GM21390 (cell line): Measurements from ENCODE around the gene OBSCN.
"Not testable (repeated sequence)": the region's sequence is repeated elsewhere in the genome, so short reads cannot be mapped to it uniquely, and the experiment has no call there.

ENCODE experiments used
- ATAC-seq: cut with Tn5 transposase; IDR thresholded peaks from one replicate; pipeline ENCODE4 v1.9.1; 2021; ENCODE audit not compliant: unreplicated experiment

The OBSCN gene

DNA sequence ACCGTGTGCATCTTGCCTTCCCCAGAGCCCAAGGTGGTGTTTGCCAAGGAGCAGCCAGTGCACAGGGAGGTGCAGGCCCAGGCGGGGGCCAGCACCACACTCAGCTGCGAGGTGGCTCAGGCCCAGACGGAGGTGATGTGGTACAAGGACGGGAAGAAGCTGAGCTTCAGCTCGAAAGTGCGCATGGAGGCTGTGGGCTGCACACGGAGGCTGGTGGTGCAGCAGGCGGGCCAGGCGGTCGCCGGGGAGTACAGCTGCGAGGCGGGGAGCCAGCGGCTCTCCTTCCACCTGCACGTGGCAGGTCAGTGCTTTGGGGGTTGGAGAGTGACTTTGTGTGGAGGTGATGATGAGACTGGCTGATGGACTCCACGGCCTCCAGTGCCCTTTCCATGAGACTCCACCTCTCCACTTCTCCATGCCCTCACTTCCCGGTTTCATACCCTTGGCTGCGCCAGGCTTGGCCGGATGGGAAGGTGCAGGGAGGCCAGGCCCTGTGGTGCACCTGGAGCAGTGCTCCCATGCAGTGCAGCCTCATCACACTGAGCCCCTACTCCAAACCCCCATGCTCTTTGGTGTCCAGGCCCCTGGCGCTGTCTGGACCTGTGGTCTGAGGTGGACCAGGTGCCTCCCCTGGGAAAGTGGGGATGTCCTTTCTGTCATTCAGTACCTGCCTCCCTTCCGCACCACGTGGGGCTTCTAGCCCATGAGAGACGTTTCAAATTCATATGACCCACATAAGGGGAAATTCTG lies 49.0 kb downstream of the OBSCN start:
- ATAC-seq = no peak

DNA sequence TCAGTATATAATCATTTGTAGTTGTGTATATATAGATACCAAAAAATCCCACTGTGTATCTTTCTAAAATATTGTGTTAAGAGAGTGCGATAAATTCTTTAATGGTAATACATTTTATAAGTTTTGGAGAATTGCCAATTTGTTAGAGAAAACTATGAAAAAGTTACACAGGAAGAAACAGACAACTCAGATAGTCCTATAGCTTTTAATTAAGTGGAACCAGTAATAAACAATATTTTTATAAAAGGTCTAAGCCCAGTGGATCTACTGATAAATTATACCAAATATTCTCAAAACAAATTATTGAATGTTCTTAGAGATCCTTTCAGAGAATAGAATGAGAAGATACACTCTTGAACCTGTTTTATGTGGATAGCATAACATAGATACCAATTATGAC lies 50.6 kb downstream of the OBSCN start:
- no peak for ATAC-seq

DNA sequence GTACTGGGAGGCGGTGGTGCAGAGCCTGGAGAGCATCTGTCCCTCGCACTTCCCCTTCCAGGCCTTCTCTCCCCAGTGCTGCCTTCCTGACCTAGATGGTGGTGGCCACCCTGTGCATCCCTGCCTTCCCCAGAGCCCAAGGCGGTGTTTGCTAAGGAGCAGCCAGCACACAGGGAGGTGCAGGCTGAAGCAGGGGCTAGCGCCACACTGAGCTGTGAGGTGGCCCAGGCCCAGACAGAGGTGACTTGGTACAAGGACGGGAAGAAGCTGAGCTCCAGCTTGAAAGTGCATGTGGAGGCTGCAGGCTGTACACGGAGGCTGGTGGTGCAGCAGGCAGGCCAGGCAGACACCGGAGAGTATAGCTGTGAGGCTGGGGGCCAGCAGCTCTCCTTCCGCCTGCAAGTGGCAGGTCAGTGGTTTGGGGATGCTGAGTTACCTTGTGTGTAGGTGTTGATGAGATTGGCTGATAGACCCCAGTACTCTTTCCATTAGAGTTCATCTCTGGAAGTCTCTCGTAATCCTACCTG lies 51.6 kb downstream of the OBSCN start:
- no peak for ATAC-seq

DNA sequence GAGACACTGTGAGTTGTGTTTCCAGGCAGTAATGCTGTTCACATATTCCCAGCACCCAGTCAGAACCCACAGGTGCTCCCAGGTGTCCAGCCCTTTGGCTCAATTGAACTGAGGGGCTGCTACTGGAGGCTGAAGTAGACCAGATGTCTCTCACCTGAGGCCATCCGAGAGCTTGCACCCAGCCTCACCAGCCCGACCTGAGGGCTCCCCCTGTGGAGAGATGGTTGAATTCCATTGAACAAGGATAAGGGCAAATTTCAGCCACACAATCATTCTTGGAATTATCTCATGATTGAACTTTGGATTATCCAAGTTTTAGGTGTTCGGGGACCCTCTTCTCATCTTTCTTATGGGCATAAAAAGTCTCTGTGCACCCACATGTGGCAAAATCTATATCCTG lies 52.1 kb downstream of the OBSCN start:
- no peak for ATAC-seq

DNA sequence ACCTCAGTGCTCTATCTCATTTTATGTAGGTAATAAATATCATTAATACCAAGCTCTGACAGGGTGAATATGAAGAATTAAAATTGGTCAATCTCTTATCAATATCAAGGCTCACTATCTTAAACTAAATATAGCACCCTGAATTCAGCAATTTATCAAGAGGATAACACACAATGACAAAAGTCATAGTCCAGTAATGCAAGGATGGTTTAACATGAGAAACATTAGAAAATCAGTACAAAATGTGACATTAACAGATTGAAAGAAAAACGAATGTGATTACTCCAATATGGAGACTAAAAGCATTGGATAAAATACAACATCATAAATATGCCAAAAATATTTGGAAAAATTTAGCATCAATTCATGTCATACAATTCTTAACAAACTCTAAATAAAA lies 53.9 kb downstream of the OBSCN start:
- ATAC-seq = no peak

DNA sequence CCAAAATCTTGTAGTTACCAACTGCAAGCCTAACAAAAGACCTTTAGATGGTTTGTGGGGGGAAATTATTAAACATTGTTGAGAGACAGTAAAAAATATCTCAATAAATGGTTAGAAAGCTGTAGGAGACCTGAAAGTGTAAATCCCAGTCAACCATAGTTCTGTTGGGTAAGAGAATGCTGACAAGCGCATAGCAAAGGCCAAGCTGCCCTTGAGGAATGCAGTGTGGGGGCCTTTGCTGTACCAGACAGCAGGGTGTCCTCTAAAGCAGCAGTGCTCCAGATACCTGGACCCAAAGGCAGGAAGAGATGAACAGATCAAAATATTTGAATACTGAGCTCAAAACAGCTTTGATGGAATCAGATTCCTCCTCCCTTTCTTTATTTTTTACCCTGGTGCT lies 54.6 kb downstream of the OBSCN start:
- ATAC-seq = no peak

DNA sequence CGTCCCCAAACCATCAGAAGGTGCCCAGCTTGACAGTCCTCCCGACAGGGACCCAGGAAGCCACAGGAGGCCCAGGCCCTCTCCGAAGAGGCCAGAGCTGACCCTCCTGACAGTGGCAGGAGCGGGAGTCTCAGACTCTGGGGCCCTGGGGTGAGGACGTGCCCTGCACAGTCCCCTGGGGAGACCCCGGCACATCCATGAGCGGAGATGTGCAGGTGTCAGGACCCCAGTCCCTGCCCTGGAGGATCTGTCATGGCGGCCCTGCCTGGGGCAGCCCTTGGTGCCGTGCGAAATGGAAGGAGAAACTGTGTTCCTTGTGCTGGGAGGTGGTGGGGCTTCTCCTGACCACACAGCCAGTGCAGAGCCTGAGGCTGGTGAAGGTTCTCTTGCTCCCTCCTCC lies 55.8 kb downstream of the OBSCN start:
- no peak for ATAC-seq

DNA sequence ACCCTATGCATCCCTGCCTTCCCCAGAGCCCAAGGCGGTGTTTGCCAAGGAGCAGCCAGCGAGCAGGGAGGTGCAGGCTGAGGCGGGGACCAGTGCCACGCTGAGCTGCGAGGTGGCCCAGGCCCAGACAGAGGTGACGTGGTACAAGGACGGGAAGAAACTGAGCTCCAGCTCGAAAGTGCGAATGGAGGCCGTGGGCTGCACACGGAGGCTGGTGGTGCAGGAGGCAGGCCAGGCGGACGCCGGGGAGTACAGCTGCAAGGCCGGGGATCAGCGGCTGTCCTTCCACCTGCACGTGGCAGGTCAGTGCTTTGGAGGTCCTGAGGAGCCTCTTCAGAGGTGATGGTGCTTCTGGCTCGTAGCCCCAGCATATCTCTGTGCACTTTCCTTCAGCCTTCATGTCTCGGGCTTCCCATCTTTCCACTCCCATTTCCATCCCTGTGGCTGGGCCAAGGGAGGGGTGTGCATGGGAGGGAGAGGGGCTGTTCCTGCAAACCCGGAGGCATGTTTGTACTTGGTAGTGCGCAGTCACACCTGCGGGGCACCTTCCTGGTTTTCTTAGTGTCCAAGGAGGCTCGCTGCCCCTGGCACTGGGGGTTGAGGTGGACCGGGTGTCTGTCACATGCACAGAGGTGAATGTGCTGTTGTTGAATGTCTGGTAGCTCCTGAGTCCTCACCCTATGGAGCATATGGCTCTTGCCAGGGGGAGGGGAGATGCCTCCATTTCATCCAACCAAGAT lies 56.4 kb downstream of the OBSCN start:
- ATAC-seq = no peak

DNA sequence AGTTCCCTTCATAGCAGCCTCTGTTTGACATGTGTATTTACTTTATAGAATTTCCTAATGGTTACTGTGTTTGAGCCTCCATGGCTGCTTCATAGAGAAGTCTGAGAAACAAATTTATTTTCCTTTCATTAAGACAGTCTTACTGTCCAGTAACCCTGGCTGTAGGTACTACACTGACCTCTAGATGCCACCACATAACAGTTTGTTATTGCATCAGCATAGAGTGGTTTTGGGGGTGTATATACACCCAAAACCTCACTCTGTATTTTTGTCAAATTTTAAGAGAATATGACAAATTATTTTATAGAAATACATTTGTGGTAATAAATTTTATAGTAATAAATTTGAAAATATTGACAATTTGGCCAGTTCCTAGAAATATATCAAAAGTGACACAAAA lies 57.3 kb downstream of the OBSCN start:
- no peak for ATAC-seq

DNA sequence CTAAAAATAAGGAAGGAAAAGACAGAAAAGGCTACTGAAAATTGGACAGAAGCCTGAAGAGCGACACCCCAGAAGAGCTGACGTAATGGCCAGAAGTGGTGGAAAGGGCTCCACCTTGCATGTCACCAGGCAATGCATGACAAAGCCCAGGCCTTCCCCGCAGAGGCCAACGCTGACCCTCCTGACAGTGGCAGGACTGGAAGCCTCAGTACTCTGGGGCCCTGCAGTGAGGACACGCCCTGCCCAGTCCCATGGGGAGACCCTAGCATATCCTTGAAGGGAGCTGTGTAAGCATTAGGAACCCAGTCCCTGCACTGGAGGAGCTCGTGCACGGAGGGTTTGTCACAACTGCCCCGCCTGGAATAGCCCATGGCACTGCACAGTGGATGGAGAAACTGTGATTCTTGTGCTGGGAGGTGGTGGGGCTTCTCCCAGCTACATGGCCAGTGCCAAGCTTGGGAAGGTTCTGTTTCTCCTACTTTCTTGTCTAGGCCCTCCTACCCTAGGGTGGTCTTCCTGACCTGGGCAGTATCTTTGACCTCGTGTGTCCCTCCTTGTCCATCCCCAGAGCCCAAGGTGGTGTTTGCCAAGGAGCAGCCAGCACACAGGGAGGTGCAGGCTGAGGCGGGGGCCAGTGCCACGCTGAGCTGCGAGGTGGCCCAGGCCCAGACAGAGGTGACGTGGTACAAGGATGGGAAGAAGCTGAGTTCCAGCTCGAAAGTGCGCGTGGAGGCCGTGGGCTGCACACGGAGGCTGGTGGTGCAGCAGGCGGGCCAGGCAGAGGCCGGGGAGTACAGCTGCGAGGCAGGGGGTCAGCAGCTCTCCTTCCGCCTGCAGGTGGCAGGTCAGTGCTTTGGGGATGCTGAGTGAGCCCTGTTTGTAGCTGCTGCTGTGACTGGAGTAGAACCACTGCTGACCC lies 60.4 kb downstream of the OBSCN start:
- ATAC-seq = no peak

DNA sequence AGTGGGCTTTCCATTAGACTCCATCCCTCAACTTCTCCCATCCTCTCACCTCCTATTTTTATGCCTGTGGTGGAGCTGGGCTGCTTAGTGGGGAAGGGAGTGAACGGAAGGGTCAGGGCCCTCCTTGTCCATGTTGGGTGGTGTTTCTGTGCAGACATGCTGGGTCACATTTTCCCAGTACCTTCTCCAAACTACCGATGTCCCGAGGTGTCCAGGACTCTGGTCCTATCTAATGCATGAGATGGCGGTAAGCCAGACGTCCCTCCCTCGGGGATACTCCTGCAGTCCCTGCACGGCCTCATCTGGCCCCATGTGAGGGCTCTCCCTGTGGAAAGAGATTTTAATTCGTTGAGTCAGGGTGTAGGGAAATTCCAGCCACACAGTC lies 61.0 kb downstream of the OBSCN start:
- no peak for ATAC-seq

DNA sequence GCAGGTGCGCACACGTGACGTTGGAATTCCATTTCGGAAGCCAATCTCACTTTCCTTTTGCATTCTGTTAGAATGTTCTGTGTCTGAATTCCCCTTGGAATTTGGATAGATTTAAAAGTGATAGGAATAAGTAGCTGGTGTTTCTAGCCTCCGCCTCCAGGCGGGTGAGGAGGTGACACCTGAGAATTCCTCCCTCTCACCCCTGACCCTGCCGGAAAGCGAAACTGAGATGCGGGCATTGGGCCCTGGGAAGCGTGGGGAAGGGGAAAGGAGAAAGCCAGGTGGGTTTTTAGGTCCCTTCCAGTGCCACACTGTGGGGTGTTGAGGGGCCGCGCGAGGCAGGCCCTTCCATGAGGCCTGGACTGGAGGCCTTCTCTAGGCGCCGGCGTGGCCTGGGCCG lies 61.6 kb downstream of the OBSCN start:
- ATAC-seq = not testable (repeated sequence)

DNA sequence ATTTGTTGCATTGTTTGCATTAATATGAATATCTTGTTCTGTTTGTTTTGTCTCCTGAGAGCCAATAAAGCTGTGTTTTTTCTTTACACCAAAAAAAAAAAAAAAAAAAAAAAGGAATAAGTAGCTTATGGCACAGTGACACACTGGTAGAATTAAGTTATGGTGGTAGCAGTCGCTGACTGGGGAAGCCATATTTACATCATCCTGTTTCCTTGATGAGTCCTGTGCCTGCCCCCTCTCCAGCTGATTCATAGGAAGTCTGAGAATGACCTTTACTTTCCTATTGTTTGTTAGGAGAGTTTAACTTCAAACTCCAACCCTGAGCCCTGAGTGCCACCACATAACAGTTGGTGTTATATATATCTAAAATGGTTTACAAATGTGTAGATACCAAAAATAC lies 62.2 kb downstream of the OBSCN start:
- no peak for ATAC-seq

DNA sequence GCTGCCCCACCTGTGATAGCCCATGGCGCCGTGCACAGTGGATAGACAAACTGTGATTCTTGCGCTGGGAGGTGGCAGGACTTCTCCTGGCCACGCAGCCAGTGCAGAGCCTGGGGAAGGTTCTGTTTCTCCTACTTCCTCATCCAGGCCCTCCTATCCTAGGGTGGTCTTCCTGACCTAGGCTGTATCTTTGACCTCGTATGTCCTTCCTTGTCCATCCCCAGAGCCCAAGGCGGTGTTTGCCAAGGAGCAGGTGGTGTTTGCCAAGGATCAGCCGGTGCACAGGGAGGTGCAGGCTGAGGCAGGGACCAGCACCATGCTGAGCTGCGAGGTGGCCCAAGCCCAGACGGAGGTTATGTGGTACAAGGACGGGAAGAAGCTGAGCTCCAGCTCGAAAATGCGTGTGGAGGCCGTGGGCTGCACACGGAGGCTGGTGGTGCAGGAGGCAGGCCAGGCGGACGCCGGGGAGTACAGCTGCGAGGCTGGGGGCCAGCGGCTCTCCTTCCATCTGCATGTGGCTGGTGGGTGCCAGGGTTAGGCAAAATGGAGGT lies 63.9 kb downstream of the OBSCN start:
- no peak for ATAC-seq

DNA sequence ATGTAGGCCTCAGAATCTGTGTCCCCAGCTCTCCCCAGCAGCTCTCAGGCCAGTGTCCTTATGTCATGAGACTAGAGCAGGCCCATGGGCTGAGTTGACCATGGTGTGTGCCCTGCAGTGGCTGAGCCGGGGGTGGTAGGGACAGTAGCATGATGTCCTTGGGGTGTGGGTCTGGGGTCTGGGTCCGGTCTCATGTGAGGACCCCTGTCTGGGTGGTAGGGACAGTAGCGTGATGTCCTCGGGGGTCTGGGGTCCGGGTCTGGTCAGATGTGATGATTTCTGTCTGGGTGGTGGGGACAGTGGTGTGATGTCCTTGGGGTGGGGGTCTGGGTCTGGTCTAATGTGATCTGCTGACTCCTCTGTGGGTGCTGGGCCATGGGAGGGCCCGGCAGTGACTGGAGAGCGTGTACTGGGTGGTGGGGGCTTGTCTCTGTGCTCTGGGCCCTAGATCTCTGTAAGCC lies 64.5 kb downstream of the OBSCN start:
- no peak for ATAC-seq

DNA sequence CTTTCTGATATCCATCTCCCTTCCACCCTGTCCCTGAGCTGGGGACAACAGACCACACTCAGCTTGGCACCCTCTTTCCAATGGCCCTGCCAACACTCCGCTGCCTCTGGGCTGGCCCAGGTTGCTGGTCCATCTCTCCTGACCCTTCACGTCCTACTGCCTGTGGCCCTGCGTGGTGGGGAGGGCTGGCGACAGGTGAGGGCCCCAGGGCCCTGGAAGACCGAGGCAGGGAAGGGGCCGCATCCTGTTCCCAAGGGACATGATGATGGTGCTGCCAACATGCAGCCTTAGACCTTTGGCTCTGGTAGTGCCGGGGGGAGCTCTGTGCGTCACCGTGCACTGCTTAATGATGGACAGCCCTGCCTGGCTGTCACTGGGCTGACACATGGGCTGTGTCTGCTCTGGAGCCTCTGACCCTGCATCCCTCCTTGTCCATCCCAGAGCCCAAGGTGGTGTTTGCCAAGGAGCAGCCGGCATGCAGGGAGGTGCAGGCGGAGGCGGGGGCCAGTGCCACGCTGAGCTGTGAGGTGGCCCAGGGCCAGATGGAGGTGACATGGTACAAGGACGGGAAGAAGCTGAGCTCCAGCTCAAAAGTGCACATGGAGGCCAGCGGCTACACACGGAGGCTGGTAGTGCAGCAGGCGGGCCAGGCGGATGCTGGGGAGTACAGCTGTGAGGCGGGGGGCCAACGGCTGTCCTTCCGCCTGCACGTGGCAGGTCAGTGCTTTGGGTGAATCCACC lies 65.2 kb downstream of the OBSCN start:
- ATAC-seq = no peak

DNA sequence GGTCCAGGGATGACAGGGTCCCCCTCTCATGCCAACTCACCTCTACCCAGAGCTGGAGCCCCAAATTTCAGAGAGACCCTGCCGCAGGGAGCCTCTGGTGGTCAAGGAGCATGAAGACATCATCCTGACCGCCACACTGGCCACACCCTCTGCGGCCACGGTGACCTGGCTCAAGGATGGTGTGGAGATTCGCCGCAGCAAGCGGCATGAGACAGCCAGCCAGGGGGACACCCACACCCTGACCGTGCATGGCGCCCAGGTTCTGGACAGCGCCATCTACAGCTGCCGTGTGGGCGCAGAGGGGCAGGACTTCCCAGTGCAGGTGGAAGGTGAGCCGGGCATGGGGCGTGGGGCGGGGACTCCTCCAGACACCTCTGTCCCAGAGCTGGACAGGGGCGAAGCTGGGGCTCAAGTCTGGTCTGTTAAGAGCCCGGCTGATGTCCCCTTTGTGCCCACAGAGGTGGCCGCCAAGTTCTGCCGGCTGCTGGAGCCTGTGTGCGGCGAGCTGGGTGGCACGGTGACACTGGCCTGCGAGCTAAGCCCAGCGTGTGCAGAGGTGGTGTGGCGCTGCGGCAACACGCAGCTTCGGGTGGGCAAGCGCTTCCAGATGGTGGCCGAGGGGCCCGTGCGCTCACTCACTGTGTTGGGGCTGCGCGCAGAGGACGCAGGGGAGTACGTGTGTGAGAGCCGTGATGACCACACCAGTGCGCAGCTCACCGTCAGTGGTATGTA lies 66.0 kb downstream of the OBSCN start:
- ATAC-seq = no peak

DNA sequence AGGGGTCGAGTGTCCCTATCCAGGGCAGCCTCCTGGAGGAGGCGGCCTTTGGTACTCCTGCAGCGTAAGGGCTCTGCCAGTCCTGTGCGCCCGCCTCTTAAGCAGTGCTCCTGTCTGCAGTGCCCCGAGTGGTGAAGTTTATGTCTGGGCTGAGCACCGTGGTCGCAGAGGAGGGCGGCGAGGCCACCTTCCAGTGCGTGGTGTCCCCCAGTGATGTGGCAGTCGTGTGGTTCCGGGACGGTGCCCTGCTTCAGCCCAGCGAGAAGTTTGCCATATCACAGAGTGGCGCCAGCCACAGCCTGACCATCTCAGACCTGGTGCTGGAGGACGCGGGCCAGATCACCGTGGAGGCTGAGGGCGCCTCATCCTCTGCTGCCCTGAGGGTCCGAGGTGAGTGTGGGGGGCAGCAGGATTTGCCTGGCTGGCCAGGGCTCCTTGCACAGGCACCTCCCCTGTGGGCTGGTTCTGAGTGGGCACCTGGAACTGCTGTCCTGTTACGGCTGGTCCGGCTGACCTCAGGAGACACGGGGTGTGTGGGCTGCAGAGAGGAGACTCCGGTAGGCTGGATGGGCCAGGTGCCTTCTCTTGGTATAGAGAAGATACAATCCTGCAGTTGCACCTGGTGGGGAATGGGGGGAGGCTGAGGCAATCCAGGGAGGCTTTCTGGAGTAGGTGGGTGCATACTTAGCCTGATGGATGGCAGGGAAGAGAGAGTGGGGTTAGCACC lies 66.8 kb downstream of the OBSCN start:
- ATAC-seq = no peak

DNA sequence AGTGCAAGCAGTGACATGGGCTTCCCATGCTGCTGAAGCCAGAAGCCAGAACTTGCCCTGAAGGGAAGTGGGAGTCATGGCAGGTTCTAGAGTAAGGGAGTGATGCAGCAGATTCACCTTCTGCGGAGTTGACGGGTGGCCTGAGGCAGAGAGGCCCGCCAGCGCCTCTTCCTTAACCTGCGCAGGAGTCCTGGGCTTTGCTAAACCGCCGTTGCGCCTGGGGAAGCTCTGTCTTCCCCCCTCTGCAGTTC lies 67.3 kb downstream of the OBSCN start:
- no peak for ATAC-seq
